ENCODE results near the gene FOXC1. TPM values are rescaled to one million over a fixed set of nuclear protein-coding genes. Genes with fewer than 3 reads are reported as not detected.

FOXC1 gene
- total RNA-seq, 2 donors from 2014 or later, result 7.1 to 10.1 TPM

DNA sequence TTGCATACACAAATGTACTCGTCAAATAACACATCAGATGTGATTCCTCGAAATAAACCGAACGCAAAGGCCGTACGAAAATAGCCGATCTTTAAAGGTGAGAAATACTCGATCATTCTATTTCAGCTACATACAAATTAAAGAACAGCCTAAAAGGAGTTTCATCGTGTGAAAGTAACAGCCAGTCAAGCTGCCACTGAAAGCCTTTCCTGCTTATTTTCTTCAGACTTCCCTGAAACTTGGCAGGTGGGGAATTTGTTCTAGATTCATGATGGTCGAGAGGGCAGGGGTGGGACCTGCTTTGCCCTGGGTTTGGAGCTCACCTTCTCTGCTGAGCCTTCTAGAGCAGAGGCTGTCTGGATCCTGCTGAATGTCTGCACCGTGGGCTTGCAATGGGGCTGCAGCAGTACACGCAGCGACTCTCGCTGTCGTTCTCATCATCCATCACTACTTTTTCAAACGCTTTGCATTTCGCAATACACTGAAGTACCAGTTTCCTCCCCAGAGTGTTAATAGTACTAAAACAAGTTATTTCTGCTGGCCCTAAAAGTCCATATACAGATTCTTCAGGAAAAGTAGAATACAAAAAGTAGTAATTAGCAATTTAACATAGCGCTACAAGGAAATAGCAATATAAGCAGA is 16.2 kb downstream of the FOXC1 start:
- Mint-ChIP-seq H3K27me3 (ENCODE audit: insufficient read depth) (peaks cover 85% of the 10 kb centered on the region), H3K4me1 (peaks cover 20% of the 10 kb centered on the region), H3K4me3 (no peak overlapping the region), H3K36me3 (ENCODE audit: low read depth) (peaks cover 12% of the 10 kb centered on the region), H3K27ac (no peak overlapping the region), H3K9me3 (no peaks in the 10 kb centered on the region)
- H3K4me1 ChIP-seq (ENCODE audit: control insufficient read depth, insufficient read depth, low read length), result peaks cover 18% of the 10 kb centered on the region
- peaks cover 73% of the 10 kb centered on the region for H3K27me3 ChIP-seq (ENCODE audit: control insufficient read depth, insufficient read depth, low read length, poor library complexity, severe bottlenecking)
- no peaks in the 10 kb centered on the region for H3K9me3 ChIP-seq (ENCODE audit: control insufficient read depth, low read length)
- 42 to 46% methylated on average over 8 to 18 of the region's 18 CpGs for WGBS, 2 experiments (ENCODE audit: insufficient coverage in 1 of 2, insufficient read length in 1 of 2)
- no peak overlapping the region for H3K27ac ChIP-seq (ENCODE audit: low read depth, low read length)
- DNase-seq, result no peak
- no peak overlapping the region for H3K4me3 ChIP-seq (ENCODE audit: low read length)
- TF ChIP-seq, protein P1, sequence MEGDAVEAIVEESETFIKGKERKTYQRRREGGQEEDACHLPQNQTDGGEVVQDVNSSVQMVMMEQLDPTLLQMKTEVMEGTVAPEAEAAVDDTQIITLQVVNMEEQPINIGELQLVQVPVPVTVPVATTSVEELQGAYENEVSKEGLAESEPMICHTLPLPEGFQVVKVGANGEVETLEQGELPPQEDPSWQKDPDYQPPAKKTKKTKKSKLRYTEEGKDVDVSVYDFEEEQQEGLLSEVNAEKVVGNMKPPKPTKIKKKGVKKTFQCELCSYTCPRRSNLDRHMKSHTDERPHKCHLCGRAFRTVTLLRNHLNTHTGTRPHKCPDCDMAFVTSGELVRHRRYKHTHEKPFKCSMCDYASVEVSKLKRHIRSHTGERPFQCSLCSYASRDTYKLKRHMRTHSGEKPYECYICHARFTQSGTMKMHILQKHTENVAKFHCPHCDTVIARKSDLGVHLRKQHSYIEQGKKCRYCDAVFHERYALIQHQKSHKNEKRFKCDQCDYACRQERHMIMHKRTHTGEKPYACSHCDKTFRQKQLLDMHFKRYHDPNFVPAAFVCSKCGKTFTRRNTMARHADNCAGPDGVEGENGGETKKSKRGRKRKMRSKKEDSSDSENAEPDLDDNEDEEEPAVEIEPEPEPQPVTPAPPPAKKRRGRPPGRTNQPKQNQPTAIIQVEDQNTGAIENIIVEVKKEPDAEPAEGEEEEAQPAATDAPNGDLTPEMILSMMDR (conservative IDR thresholded peaks at IDR 0.05), result no peak
- H3K36me3 ChIP-seq (ENCODE audit: control insufficient read depth, insufficient read depth, low read length), result no peaks in the 10 kb centered on the region
- H3K9ac ChIP-seq (ENCODE audit: extremely low read depth, low read length, poor library complexity, severe bottlenecking), result no peak overlapping the region

DNA sequence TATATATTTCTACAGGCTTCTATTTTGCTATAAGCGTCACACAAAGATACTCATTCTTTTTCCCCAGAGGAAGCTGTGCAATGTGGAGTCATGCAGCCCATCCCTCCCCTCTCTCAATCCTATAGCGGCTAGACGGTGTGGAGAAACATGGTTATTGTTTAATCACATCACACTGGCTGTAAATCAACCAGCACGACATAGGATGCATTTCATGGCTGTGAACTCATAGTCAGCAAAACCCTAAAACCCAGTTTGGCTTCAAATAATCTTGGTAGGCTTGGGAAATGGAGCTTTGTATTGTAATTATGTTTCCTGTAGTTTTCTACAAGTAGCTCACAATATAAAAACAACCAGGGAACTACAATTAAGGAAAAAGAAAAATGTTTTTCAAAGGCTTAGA is 16.8 kb downstream of the FOXC1 start:
- DNase-seq, result no peak
- Mint-ChIP-seq H3K4me3 (no peak overlapping the region), H3K36me3 (ENCODE audit: low read depth) (peaks cover 12% of the 10 kb centered on the region), H3K4me1 (peaks cover 20% of the 10 kb centered on the region), H3K27me3 (ENCODE audit: insufficient read depth) (peaks cover 79% of the 10 kb centered on the region), H3K27ac (no peak overlapping the region), H3K9me3 (no peaks in the 10 kb centered on the region)
- peaks cover 68% of the 10 kb centered on the region for H3K27me3 ChIP-seq (ENCODE audit: control insufficient read depth, insufficient read depth, low read length, poor library complexity, severe bottlenecking)
- no peak overlapping the region for H3K4me3 ChIP-seq (ENCODE audit: low read length)
- H3K27ac ChIP-seq (ENCODE audit: low read depth, low read length), result no peak overlapping the region
- no peaks in the 10 kb centered on the region for H3K36me3 ChIP-seq (ENCODE audit: control insufficient read depth, insufficient read depth, low read length)
- TF ChIP-seq, protein P1 (conservative IDR thresholded peaks at IDR 0.05), result no peak
- WGBS, 2 experiments (ENCODE audit: insufficient coverage in 1 of 2, insufficient read length in 1 of 2), result 64 to 67% methylated on average over 1 to 4 of the region's 4 CpGs
- H3K9me3 ChIP-seq (ENCODE audit: control insufficient read depth, low read length), result no peaks in the 10 kb centered on the region
- H3K9ac ChIP-seq (ENCODE audit: extremely low read depth, low read length, poor library complexity, severe bottlenecking), result no peak overlapping the region
- peaks cover 18% of the 10 kb centered on the region for H3K4me1 ChIP-seq (ENCODE audit: control insufficient read depth, insufficient read depth, low read length)

DNA sequence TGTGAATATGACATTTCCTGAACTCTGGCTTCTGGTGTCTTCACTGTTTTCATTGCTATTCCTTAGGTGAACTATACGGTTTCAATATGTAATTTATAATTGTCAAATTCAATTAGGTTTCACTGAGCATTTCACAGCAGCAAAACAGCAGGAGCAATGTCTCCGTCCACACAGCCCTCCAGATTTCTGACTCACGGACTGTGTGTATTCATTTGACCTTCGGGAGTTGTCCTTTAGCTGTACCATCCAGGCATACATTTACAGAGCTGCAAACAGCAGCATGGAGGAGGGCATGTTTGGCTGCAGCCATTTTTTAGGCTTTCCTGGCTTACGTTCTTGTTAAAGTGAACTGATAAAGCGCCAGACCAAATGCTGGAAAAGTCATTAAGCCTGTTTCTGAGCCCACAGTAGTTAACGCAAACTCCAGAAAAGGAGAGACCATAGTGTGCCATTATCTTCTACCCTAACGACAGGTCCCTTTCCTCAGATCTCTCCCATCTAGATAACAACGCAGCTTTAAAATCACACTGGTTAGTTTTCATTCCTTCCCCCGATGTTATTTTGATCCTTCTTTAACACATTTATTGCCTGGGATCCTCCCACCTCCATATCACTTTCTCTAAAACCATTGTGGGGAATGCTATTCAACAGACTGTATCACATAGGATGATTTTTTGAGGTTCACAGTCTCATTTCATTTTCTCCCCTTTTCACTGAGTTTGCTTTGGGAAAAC is 18.3 kb downstream of the FOXC1 start:
- peaks cover 20% of the 10 kb centered on the region for H3K4me1 Mint-ChIP-seq
- no peak overlapping the region for H3K27ac Mint-ChIP-seq
- peaks cover 53% of the 10 kb centered on the region for H3K27me3 ChIP-seq (ENCODE audit: control insufficient read depth, insufficient read depth, low read length, poor library complexity, severe bottlenecking)
- no peak overlapping the region for H3K9ac ChIP-seq (ENCODE audit: extremely low read depth, low read length, poor library complexity, severe bottlenecking)
- no peaks in the 10 kb centered on the region for H3K36me3 Mint-ChIP-seq (ENCODE audit: low read depth)
- WGBS, 2 experiments (ENCODE audit: insufficient coverage in 1 of 2, insufficient read length in 1 of 2), result 44 to 66% methylated on average over 10 of the region's 10 CpGs
- no peak overlapping the region for H3K4me3 Mint-ChIP-seq
- peak overlapping the region; percentile 2 for H3K4me3 ChIP-seq (ENCODE audit: low read length)
- H3K9me3 ChIP-seq (ENCODE audit: control insufficient read depth, low read length), result no peaks in the 10 kb centered on the region
- no peak overlapping the region for H3K27ac ChIP-seq (ENCODE audit: low read depth, low read length)
- peaks cover 18% of the 10 kb centered on the region for H3K4me1 ChIP-seq (ENCODE audit: control insufficient read depth, insufficient read depth, low read length)
- no peak for DNase-seq
- H3K27me3 Mint-ChIP-seq (ENCODE audit: insufficient read depth), result peaks cover 64% of the 10 kb centered on the region
- no peaks in the 10 kb centered on the region for H3K9me3 Mint-ChIP-seq
- no peaks in the 10 kb centered on the region for H3K36me3 ChIP-seq (ENCODE audit: control insufficient read depth, insufficient read depth, low read length)
- TF ChIP-seq, protein P1 (conservative IDR thresholded peaks at IDR 0.05), result no peak

Data from endodermal cell (in vitro differentiated cells).